Measurements from ENCODE around the gene RSF1. TPM values are rescaled to one million over a fixed set of nuclear protein-coding genes. Genes with fewer than 3 reads are reported as not detected.
"Not testable (repeated sequence)": the region's sequence is repeated elsewhere in the genome, so short reads cannot be mapped to it uniquely, and the experiment has no call there.

Gene RSF1
- 17.5 TPM for polyA plus RNA-seq (2012; ENCODE audit: insufficient read depth, insufficient read length)

GRCh38 chr11:77820565-77821348 is at the start of gene RSF1, which contains the start of gene AAMDC:
TSS of gene RSF1 (minus strand) at chr11:77820722. CDS start at chr11:77820714, 8 bp downstream.
TSS of gene AAMDC (plus strand) at chr11:77821144. CDS start at chr11:77842497, 21,353 bp downstream.
- H3K4me3 ChIP-seq (ENCODE audit: low read length), result peak within 1 kb of the TSS; percentile 94
- DNase-seq (ENCODE audit: low read depth, low spot score), result peak; percentile 96

GRCh38 chr11:77868744-77869143 is 48.2 kb upstream of the RSF1 start:
- H3K4me3 ChIP-seq (ENCODE audit: low read length), result no peak overlapping the region
- DNase-seq (ENCODE audit: low read depth, low spot score), result no peak

GRCh38 chr11:77866336-77866735 is 45.8 kb upstream of the RSF1 start:
- no peak for DNase-seq (ENCODE audit: low read depth, low spot score)
- no peak overlapping the region for H3K4me3 ChIP-seq (ENCODE audit: low read length)

GRCh38 chr11:77865805-77866204 is 45.3 kb upstream of the RSF1 start:
- DNase-seq (ENCODE audit: low read depth, low spot score), result no peak
- no peak overlapping the region for H3K4me3 ChIP-seq (ENCODE audit: low read length)

- not testable (repeated sequence) for DNase-seq (ENCODE audit: low read depth, low spot score); H3K4me3 ChIP-seq (ENCODE audit: low read length)
Measured at GRCh38 chr11:77861444-77861843, 40.9 kb upstream of the RSF1 start.

- DNase-seq (ENCODE audit: low read depth, low spot score); H3K4me3 ChIP-seq (ENCODE audit: low read length): not testable (repeated sequence)
Measured at GRCh38 chr11:77857906-77858457, 37.5 kb upstream of the RSF1 start.

- DNase-seq (ENCODE audit: low read depth, low spot score), result no peak
- no peak overlapping the region for H3K4me3 ChIP-seq (ENCODE audit: low read length)
Measured at GRCh38 chr11:77854838-77855237, 34.3 kb upstream of the RSF1 start.

- no peak for DNase-seq (ENCODE audit: low read depth, low spot score)
- H3K4me3 ChIP-seq (ENCODE audit: low read length), result no peak overlapping the region
Measured at GRCh38 chr11:77851503-77851902, 31.0 kb upstream of the RSF1 start.

GRCh38 chr11:77843700-77844099 is 23.2 kb upstream of the RSF1 start:
- not testable (repeated sequence) for H3K4me3 ChIP-seq (ENCODE audit: low read length); DNase-seq (ENCODE audit: low read depth, low spot score)

- H3K4me3 ChIP-seq (ENCODE audit: low read length), result no peak overlapping the region
- DNase-seq (ENCODE audit: low read depth, low spot score), result no peak
Measured at GRCh38 chr11:77842441-77843121, 22.1 kb upstream of the RSF1 start.

GRCh38 chr11:77833302-77833701 is 12.8 kb upstream of the RSF1 start:
- no peak for DNase-seq (ENCODE audit: low read depth, low spot score)
- no peak overlapping the region for H3K4me3 ChIP-seq (ENCODE audit: low read length)

GRCh38 chr11:77828926-77829325 is 8.4 kb upstream of the RSF1 start:
- H3K4me3 ChIP-seq (ENCODE audit: low read length), result no peak overlapping the region
- no peak for DNase-seq (ENCODE audit: low read depth, low spot score)

- DNase-seq (ENCODE audit: low read depth, low spot score), result no peak
- no peak overlapping the region for H3K4me3 ChIP-seq (ENCODE audit: low read length)
Measured at GRCh38 chr11:77823775-77824174, 3.3 kb upstream of the RSF1 start.

- DNase-seq (ENCODE audit: low read depth, low spot score); H3K4me3 ChIP-seq (ENCODE audit: low read length): not testable (repeated sequence)
Measured at GRCh38 chr11:77822126-77822525, 1.6 kb upstream of the RSF1 start.

- no peak for DNase-seq (ENCODE audit: low read depth, low spot score)
- H3K4me3 ChIP-seq (ENCODE audit: low read length), result peak overlapping the region; percentile 94
Measured at GRCh38 chr11:77821349-77821851, 878 bp upstream of the RSF1 start.

GRCh38 chr11:77819921-77820564 is 479 bp downstream of the RSF1 start:
- no peak for DNase-seq (ENCODE audit: low read depth, low spot score)
- H3K4me3 ChIP-seq (ENCODE audit: low read length), result peak overlapping the region; percentile 94

GRCh38 chr11:77819411-77819920 is 1.1 kb downstream of the RSF1 start:
- DNase-seq (ENCODE audit: low read depth, low spot score), result peak; percentile 94
- peak overlapping the region; percentile 94 for H3K4me3 ChIP-seq (ENCODE audit: low read length)

- no peak overlapping the region for H3K4me3 ChIP-seq (ENCODE audit: low read length)
- no peak for DNase-seq (ENCODE audit: low read depth, low spot score)
Measured at GRCh38 chr11:77815459-77815858, 5.1 kb downstream of the RSF1 start.

- H3K4me3 ChIP-seq (ENCODE audit: low read length), result no peak overlapping the region
- no peak for DNase-seq (ENCODE audit: low read depth, low spot score)
Measured at GRCh38 chr11:77814848-77815247, 5.7 kb downstream of the RSF1 start.

Measured in Jurkat, Clone E6-1 (cell line).